Measurements from ENCODE around the gene GPR146.

GPR146 gene

GRCh38 chr7:1103009-1103788 lies 58.9 kb downstream of the GPR146 start:
- H3K9me3 Mint-ChIP-seq: peaks cover 1% of the 10 kb centered on the region
- peak overlapping the region; percentile 68 for H3K4me3 Mint-ChIP-seq
- H3K36me3 Mint-ChIP-seq: peaks cover 21% of the 10 kb centered on the region
- H3K4me1 Mint-ChIP-seq: peaks cover 46% of the 10 kb centered on the region
- H3K27me3 Mint-ChIP-seq: peaks cover 12% of the 10 kb centered on the region
- H3K27ac Mint-ChIP-seq: peak overlapping the region; percentile 86
- peak; percentile 80 for ATAC-seq

GRCh38 chr7:1103789-1104515 lies 59.6 kb downstream of the GPR146 start:
- peaks cover 17% of the 10 kb centered on the region for H3K36me3 Mint-ChIP-seq
- no peak for ATAC-seq
- H3K4me1 Mint-ChIP-seq: peaks cover 43% of the 10 kb centered on the region
- peak overlapping the region; percentile 68 for H3K4me3 Mint-ChIP-seq
- no peaks in the 10 kb centered on the region for H3K9me3 Mint-ChIP-seq
- H3K27ac Mint-ChIP-seq: peak overlapping the region; percentile 86
- H3K27me3 Mint-ChIP-seq: peaks cover 12% of the 10 kb centered on the region

GRCh38 chr7:1104516-1105179 lies 60.3 kb downstream of the GPR146 start:
- Mint-ChIP-seq H3K36me3 (peaks cover 11% of the 10 kb centered on the region), H3K27me3 (peaks cover 12% of the 10 kb centered on the region), H3K27ac (peak overlapping the region; percentile 86), H3K9me3 (no peaks in the 10 kb centered on the region), H3K4me3 (peak overlapping the region; percentile 56), H3K4me1 (peaks cover 43% of the 10 kb centered on the region)
- ATAC-seq: no peak

GRCh38 chr7:1105189-1105588 lies 60.8 kb downstream of the GPR146 start:
- peaks cover 12% of the 10 kb centered on the region for H3K27me3 Mint-ChIP-seq
- peaks cover 10% of the 10 kb centered on the region for H3K36me3 Mint-ChIP-seq
- peak overlapping the region; percentile 86 for H3K27ac Mint-ChIP-seq
- ATAC-seq: peak; percentile 81
- peak overlapping the region; percentile 56 for H3K4me3 Mint-ChIP-seq
- peaks cover 43% of the 10 kb centered on the region for H3K4me1 Mint-ChIP-seq
- no peaks in the 10 kb centered on the region for H3K9me3 Mint-ChIP-seq

- peaks cover 12% of the 10 kb centered on the region for H3K27me3 Mint-ChIP-seq
- peak overlapping the region; percentile 86 for H3K27ac Mint-ChIP-seq
- no peaks in the 10 kb centered on the region for H3K9me3 Mint-ChIP-seq
- no peak overlapping the region for H3K4me3 Mint-ChIP-seq
- ATAC-seq: no peak
- H3K36me3 Mint-ChIP-seq: peaks cover 10% of the 10 kb centered on the region
- peaks cover 43% of the 10 kb centered on the region for H3K4me1 Mint-ChIP-seq
Observed at GRCh38 chr7:1106063-1106792, 61.9 kb downstream of the GPR146 start.

GRCh38 chr7:1106793-1107421 lies 62.6 kb downstream of the GPR146 start:
- Mint-ChIP-seq H3K4me1 (peaks cover 43% of the 10 kb centered on the region), H3K36me3 (peaks cover 10% of the 10 kb centered on the region), H3K27ac (no peak overlapping the region), H3K9me3 (no peaks in the 10 kb centered on the region), H3K27me3 (peaks cover 12% of the 10 kb centered on the region), H3K4me3 (no peak overlapping the region)
- no peak for ATAC-seq

GRCh38 chr7:1108264-1108920 lies 64.0 kb downstream of the GPR146 start:
- peaks cover 12% of the 10 kb centered on the region for H3K27me3 Mint-ChIP-seq
- H3K27ac Mint-ChIP-seq: no peak overlapping the region
- no peak for ATAC-seq
- H3K36me3 Mint-ChIP-seq: peaks cover 10% of the 10 kb centered on the region
- H3K9me3 Mint-ChIP-seq: no peaks in the 10 kb centered on the region
- no peak overlapping the region for H3K4me3 Mint-ChIP-seq
- H3K4me1 Mint-ChIP-seq: peaks cover 31% of the 10 kb centered on the region
